GM19328 (cell line): ENCODE measurements around the gene MPPED1.

Source experiments
- ATAC-seq: cut with Tn5 transposase; IDR thresholded peaks from one replicate; pipeline ENCODE4 v1.9.1; 2021; ENCODE audit warnings: mild to moderate bottlenecking, moderate library complexity; ENCODE audit not compliant: unreplicated experiment

Gene MPPED1

DNA sequence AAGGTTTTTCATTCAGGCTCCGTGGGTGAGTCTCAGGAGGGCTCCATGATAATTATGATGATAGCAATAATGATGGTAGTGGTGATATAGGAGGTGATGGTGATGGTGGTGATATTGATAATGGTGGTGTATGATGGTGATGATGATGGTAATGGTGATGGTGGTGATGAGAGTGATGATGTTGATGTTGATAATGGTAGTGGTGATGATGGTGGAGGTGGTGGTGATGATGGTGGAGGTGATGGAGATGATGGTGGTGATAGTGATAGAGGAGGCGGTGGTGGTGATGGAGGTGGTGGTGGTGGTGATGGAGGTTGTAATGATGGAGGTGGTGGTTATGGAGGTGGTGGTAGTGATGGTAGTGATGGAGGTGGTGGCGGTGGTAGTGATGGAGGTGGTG lies 79.4 kb downstream of the MPPED1 start:
- no peak for ATAC-seq

DNA sequence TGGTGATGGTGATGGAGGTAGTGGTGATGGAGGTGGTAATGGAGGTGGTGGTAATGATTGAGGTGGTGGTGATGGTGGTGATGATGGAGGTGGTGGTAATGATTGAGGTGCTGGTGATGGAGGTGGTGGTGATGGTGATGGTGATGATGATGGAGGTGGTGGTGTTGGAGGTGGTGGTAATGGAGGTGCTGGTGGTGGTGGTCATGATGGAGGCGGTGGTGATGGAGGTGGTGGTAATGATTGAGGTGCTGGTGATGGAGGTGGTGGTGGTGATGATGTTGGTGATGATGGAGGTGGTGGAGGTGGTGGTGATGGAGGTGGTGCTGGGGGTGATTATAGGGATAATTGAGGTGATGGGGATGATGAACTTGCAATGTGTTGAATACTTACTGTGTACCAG lies 79.9 kb downstream of the MPPED1 start:
- no peak for ATAC-seq

DNA sequence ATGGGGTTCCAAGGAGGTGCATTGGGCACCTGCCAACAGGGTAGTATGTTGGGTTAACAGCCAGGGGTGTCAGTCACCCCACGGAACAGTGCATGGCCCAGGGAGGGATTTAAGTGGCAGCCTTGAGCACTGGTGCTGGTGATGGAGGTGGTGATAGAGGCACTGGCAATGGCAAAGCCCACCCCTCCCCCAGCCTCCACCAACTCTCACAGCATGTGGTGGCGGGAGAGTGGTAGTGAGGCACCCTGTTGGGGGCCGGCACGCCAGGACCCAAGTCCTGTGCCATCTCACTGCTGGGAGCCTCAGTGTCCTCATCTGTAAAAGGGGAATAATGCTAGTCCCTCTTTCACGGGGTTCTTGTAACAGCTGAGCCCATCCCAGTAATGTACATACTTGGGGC lies 81.5 kb downstream of the MPPED1 start:
- no peak for ATAC-seq

DNA sequence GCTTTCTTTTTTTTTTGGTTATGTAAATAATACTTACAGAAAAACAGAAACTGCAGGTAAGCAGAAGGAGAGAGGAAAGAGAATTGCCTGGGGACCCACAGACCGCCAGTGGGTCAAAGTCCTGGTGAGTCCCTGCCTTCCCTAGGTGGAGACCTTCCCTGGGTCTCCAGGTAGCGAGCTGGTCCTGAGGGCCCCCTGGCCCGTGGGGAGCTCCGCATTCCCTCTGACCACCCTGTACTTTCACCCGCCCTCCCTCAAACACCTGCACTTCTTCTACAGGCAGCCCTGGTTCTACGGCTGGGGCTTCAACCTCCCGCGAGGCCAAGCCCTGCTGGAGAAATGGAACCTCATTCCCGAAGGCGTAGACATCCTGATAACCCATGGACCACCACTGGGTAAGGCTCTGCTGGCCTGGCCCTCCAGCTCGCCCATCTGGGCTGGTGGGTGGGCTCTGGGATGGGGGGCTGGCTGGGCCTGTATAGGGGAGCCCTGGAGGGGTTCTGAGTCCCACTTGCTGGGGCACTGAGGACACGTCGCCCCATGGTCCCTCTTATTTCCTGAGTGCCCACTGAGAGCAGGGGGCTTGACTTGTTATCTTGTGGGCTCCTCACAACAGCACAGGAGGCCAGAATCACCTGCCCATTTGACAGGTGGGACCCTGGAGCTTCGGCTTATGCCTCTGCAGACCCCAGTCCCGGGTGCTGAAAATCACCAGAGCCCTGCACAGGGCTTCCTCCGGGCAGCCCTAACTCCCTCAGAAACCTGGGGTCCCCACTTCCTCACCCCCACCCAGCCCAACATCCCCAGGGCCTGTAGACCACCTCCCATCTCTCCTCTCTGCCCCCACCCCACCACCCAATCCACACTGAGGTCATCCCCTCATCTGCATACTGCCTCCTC lies 86.4 kb downstream of the MPPED1 start:
- ATAC-seq = no peak

DNA sequence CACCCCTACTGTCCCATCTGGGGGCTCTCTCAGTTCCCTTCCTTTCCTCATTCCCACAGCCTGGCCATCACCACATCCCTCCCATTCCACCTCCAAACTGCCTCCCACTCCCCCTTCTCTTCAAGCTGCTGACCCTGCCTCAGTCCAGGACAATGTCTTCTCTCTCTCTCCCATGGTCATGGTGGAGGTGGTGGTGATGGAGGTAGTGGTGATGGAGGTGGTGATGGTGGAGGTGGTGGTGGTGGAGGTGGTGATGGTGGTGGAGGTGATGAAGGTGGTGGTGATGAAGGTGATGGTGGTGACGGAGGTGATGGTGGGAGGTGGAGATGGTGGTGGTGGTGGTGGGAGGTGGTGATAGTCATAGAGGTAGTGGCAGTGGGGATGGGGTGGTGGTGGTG lies 87.0 kb downstream of the MPPED1 start:
- ATAC-seq = no peak

DNA sequence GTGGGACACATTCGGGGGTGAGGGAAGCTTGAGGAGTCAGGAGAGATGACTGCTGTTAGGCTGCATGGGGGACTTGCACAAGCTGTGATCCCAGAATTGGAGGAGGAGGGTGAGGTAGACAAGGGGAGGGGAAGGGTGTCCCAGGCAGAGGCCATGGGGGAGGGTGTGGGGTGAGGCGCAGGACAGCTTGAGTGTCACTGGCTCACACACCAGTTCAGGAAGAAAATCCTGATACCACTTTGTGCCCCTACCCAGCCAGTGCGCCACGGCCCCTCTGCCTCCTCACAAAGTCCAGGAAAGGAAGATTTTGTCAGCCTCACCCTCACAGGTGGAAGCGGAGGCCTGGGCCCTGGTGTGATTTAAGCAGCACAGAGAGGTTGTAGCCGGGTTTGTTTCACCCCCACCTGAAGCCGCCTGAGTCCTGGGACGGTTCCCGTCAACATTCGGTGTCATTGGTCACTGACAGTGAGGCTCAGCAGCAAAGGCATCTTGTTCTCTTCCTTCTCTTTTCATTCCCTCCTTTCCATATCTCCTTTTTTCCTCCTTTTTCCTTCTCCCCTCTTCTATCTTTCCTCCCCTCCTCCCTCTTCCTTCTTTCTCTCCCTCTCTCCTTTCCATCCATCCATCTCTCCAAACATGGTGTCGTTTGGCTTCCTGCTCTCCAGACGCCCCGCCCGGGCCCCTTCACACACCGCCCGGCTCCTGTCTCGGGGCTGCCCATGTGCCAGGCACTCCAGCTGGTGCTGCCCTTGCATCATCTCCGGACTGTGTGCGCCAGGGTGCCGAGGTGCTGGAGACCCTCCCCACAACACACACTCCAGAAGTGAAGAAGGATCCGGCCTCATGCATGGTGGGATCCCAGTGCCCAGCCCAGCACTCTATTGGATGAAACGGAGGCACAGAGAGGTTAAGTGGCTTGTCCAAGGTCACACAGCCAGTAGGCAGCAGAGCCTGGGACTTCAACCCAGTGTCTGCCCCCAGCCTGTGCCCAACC lies 89.3 kb downstream of the MPPED1 start:
- no peak for ATAC-seq

DNA sequence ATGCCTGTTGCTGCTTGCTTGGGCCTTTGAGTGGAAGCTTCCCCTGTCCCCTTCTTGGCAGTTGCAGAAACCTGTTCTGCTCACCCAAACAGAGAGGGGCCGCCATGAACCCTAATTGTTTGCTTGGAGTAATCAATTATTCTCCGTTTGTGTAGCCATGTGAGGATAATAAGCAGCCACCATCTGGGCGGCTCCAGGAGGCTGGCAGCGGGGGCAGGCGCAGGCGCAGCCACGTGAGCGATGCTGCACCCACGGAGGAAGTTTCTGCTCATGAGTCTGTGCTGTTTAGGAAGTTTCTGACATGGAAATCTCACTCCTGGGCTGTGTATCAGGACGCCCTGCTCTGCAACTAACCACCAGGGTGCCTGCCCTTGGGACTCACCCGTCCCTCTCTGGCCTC lies 90.1 kb downstream of the MPPED1 start:
- no peak for ATAC-seq

DNA sequence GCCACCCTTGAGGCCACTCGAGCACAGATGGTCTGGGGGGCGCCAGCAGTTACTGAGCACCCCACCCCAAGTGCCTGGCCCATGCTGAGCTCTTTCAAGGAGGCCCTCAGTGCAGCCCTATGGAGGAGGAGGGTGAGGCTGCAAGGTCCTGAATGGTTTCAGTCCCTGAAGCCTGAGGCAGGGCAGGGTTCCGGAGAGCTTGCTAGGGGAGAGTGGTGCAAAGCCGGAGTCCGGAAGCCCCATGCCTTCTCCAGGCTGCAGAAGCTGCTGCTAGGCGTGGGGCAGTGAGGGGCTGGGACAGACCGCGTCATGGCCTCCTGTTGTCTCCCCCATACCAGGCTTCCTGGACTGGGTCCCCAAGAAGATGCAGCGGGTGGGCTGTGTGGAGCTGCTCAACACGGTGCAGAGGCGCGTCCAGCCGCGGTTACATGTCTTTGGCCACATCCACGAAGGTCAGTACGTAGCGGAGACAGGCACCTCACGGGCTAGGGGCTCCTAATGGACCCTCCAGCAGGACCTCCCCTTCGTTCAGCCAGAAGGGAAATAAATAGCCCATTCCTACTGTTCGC lies 90.6 kb downstream of the MPPED1 start:
- no peak for ATAC-seq

DNA sequence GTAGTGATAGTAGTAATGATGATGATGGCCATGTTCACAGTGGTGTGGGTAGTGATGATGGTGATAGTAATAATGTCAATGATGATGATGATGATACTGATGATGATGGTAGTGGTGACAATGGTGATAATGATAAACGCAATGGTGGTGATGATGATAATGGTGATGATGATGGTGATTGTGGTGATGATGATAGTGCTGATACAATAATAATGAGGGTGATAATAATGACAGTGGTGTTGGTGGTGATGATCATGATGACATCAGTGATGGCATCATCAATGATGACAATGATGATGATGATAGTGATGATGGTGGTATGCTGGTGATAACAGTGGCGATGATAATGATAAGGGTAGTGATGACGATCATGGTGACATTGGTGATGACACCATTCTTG lies 92.3 kb downstream of the MPPED1 start:
- ATAC-seq = no peak

DNA sequence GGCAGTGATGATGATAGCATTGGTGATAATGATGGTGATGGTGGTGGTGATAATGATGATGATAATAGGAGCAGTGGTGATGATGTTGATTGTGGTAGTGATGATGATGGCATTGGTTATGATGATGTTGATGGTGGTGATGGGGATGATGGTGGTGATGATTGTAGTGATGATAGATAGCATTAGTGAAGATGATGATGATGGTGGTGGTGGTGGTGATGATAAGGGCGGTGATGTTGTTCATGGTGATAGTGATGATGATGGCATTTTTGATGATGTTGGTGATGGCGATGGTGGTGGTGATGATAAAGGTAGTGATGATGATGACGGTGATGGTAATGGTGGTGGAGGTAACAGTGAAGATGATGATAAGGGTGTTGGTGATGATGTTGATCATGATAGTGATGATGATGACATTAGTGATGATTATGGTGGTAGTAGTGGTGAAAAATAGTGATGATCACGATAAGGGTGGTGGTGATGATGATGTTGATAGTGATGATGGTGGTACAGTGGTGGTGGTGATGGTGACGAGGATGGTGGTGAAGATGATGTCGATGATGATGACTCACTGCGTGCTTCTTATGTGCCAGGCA lies 93.0 kb downstream of the MPPED1 start:
- ATAC-seq = no peak

DNA sequence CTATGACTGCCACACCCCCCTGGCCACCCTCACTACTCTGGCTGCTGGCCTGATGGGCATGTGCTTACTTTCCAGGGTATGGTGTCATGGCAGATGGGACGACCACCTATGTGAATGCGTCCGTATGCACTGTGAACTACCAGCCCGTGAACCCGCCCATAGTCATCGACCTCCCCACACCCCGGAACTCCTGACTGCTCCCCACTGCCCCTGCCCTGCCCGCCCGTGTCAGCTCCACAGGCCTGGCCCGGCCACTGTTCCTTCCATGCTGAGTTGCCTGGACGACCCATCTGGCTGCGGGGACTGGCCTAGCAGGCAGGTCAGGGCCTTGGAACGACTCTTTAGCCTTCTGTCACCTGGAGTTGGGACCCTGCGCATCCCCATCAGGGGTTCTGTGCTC lies 93.6 kb downstream of the MPPED1 start:
- ATAC-seq = no peak

DNA sequence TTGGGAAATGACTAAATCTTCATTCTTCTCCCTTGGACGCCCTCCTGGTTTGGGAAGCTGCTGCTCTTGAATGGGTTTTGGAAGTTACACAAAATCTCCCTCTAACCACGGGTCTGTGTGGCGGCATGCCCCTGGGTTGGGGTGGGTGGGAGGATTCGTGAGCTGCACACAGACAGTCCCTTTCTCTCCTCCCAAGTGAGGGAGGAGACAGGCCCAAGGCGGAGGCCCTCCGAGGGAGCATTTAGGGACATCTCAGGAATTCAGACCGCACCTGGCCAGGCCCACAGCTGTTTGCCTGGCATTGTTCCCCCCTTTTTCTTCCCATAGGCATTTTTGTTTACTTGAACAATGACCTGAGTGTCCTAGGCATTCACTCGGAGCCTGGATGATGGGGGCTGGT lies 94.1 kb downstream of the MPPED1 start:
- no peak for ATAC-seq

DNA sequence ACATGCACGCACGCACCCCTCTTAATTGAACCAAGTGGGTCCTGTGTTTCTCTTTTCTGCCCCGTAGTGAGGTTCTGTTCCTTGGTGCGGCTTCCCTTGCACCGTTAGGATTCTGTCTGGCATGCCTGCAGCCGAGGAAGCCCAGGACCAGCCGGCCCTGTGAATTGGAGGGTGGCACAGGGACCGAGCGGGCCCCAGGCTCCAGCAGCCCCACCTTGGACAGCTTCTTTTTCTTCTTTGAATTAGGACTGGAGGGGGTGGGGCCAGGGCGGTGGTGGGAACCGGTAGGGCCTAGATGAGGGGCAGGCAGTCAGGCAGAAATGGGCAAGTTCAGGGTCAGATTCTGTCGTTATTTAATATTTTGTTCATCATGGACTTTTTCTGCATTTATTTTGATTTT lies 94.7 kb downstream of the MPPED1 start:
- ATAC-seq = no peak

DNA sequence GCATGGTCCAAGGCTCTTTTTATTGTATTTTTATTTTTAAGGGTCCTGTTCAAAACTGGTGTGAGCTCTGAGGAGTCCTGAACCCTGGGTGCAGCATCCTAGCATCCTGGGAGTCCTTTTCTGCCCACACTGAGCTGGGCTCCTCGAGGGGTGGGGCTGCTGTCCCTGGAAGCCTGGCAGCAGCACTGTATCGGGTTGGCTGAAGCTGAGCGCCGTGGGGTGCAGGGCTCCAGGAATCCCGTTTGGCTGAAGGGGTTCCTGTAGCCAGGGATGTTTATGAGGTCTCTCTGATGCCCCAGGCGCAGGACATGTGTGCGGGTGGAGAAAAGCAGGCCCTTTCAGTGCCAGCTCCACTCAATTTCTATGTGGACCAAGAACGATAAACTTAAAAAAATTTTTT lies 95.4 kb downstream of the MPPED1 start:
- no peak for ATAC-seq

DNA sequence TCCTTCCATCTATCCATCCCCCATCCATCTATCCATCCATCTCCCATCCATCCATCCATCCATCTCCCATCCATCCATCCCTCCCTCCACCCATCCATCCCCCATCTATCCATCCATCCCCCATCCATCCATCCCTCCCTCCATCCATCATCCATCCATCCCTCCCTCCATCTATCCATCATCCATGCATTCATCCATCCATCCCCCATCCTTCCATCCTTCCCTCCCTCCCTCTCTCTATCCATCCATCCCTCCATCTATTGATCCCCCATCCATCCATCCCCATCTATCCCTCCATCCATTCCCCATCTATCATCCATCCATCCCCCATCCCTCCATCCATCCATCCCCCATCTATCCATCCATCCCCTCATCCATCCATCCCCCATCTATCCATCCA lies 96.7 kb downstream of the MPPED1 start:
- ATAC-seq = no peak

DNA sequence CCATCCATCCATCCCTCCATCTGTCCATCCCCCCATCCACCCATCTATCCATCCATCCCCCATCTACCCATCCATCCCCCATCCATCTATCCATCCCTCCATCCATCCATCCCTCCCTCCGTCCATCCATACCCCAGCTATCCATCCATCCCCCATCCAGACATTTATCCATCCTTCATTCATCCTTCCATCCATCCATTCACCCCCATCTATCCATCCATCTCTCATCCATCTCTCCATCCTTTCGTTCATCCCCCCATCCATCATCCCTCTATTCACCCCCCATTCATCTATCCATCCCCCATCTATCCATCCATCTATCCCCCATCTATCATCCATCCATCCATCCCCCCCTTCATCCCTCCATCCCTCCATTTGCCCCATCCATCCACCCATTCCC lies 97.5 kb downstream of the MPPED1 start:
- no peak for ATAC-seq

DNA sequence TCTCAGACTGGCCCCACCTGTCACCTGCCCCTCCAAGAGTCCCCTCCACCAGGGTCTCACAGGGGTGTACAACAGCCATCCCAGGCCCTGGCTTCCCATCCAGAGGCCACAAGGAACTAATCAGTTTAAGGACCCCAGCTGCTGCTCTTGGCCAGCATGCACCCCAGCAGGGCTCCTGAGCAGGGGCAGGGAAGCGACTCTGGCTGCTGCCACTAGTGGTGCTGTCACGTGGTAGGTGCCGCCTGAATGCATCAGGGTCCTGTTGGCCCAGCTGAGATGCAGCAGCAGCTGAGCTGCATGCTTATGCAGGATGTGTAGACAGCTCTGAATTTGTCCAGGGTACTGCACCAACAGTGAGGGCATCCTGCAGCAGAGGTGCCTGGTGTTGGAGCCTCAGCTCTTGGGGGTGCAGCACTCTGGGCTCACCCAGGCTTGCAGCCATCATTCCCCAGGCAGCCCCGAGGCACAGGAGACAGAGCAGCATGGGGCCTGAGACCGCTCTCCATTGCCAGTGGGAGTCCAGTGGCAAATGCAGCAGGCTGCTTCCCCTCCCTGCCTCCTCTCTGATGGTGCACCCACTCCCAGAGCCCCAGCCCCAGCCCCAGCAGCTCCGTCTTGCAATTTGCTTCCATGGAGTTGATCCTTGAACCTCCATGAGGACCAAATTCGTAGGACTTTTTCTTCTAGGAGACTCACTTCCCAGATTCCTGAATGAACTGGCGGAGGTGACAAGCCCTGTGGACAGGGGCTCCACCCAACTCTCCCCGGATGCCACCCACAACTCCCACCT lies 98.7 kb downstream of the MPPED1 start:
- no peak for ATAC-seq

DNA sequence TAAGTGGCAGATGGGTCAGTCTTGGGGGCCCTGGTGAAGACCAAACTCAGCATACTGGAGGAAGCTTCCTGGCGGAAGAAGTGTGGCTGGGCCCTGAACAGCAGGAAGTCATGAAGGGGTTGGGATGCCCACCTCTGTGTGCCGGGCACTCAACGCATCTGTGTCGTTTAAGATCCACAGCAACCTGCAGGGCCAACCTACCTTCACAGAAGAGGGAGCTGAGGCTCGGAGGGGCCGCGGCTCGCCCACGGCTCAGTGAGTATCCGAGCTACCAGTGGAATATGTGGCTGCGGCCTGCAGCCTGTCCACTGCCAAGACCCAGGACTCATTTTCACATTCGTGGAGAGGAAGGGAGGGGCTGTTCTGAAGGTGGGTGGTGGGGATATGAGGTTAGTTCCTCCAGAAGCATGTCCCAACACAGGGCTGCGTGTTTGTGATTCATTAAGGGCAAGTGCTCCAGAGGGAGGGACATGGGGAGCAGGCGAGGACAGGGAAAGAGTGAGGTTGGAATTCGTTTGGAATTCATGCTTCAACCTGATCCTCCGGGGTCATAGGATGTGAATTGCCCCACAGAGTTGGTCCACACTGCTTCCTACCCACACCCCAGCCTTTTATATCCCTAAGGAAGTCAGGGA lies 99.6 kb downstream of the MPPED1 start:
- no peak for ATAC-seq

DNA sequence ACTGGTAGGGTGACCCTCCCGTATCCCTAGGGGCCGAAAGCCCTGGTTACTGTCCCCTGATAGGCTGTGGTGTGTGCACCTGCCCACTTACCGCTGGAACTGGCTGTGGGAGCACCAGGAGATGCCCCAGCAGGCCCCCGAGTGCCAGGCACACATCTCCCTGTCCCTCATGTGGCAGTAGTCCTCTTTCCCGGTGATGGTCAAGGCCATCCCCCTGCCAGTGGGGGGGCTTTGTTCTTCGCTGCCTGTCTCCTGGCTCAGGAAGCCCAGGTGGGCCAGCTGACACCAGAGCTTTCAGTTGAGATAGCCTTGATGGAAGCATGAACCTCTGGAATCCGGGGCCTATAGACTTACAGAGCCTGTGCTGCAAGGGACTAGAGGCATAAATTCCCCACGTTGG lies 100.5 kb downstream of the MPPED1 start:
- ATAC-seq = no peak
